Liver (tissue), 9 donors: ENCODE data around the gene GNG13. TPM values are rescaled to one million over a fixed set of nuclear protein-coding genes. Genes with fewer than 3 reads are reported as not detected.

ENCODE experiments used
- DNase-seq: peaks from one replicate; pipeline ENCODE4 v3.0.0-alpha.2; 2017; ENCODE audit warnings: low spot score
- H3K27ac ChIP-seq, 2 donors: one replicate each; pipeline ENCODE4 v1.7.0; 2013; ENCODE audit warnings: inconsistent platforms in 2 of 2, low read length in 2 of 2, control low read depth in 1 of 2, low read depth in 1 of 2, mild to moderate bottlenecking in 1 of 2
- H3K27me3 ChIP-seq, 4 donors: one replicate each; pipeline versions ENCODE4 v1.6.1 to v1.7.0; 2013; ENCODE audit warnings: low read length in 3 of 4, inconsistent platforms in 1 of 4, mild to moderate bottlenecking in 1 of 4, moderate library complexity in 1 of 4; ENCODE audit not compliant: control insufficient read depth in 4 of 4, insufficient read depth in 4 of 4
- H3K36me3 ChIP-seq, 4 donors: one replicate each; pipeline versions ENCODE4 v1.6.1 to v1.7.0; 2013; ENCODE audit warnings: low read length in 3 of 4, mild to moderate bottlenecking in 3 of 4, low read depth in 1 of 4, moderate library complexity in 1 of 4; ENCODE audit not compliant: control insufficient read depth in 4 of 4, insufficient read depth in 3 of 4
- H3K4me1 ChIP-seq, 4 donors: one replicate each; pipeline versions ENCODE4 v1.6.1 to v1.7.0; 2013; ENCODE audit warnings: low read length in 3 of 4, mild to moderate bottlenecking in 3 of 4, moderate library complexity in 1 of 4; ENCODE audit not compliant: control insufficient read depth in 4 of 4, insufficient read depth in 4 of 4
- H3K4me3 ChIP-seq, 3 donors: one replicate each; pipeline versions ENCODE4 v1.6.1 to v1.7.0; 2013; ENCODE audit warnings: low read length in 3 of 3, control low read depth in 1 of 3, low read depth in 1 of 3, mild to moderate bottlenecking in 1 of 3
- H3K9ac ChIP-seq, 2 donors: one replicate each; pipeline ENCODE4 v1.7.0; 2013; ENCODE audit warnings: low read length in 2 of 2, mild to moderate bottlenecking in 2 of 2, moderate library complexity in 2 of 2, control low read depth in 1 of 2, low read depth in 1 of 2
- H3K9me3 ChIP-seq, 4 donors: one replicate each; pipeline versions ENCODE4 v1.6.1 to v1.7.0; 2013; ENCODE audit warnings: low read length in 3 of 4; ENCODE audit not compliant: control insufficient read depth in 4 of 4
- CTCF ChIP-seq: fragments of 150-350 bp; IDR thresholded peaks from 2 replicates; pipeline ENCODE4 v1.5.1; 2017; ENCODE audit warnings: improper control_type of control experiment, low read depth, low read length; ENCODE audit not compliant: missing input control
- EGR1 ChIP-seq, 2 donors: IDR thresholded peaks; 2 replicates each; pipeline ENCODE4 v1.6.1; 2016 to 2018; ENCODE audit warnings: antibody characterized with exemption in 2 of 2, low read depth in 2 of 2
- FOXA2 ChIP-seq: IDR thresholded peaks from 2 replicates; pipeline ENCODE4 v1.6.1; 2016; ENCODE audit warnings: antibody characterized with exemption
- GABPA ChIP-seq, 2 donors: IDR thresholded peaks in 1 of 2; conservative IDR thresholded peaks in 1 of 2; 2 replicates each; pipeline ENCODE4 v1.6.1; 2016; ENCODE audit warnings: antibody characterized with exemption in 2 of 2, mild to moderate bottlenecking in 1 of 2, moderate library complexity in 1 of 2
- HNF4A ChIP-seq, 2 donors: conservative IDR thresholded peaks; 2 replicates each; pipeline ENCODE4 v1.6.1; 2016; ENCODE audit warnings: antibody characterized with exemption in 2 of 2, mild to moderate bottlenecking in 2 of 2
- HNF4G ChIP-seq: IDR thresholded peaks from 2 replicates; pipeline ENCODE4 v1.6.1; 2016; ENCODE audit warnings: antibody characterized with exemption
- NR2F2 ChIP-seq: IDR thresholded peaks from 2 replicates; pipeline ENCODE4 v1.6.1; 2016; ENCODE audit warnings: antibody characterized with exemption
- REST ChIP-seq: IDR thresholded peaks from 2 replicates; pipeline ENCODE4 v1.6.1; 2016; ENCODE audit warnings: antibody characterized with exemption, mild to moderate bottlenecking
- RXRA ChIP-seq, 2 donors: IDR thresholded peaks; 2 replicates each; pipeline ENCODE4 v1.6.1; 2017 to 2018; ENCODE audit warnings: antibody characterized with exemption in 2 of 2, mild to moderate bottlenecking in 1 of 2
- SP1 ChIP-seq: IDR thresholded peaks from 2 replicates; pipeline ENCODE4 v1.6.1; 2018; ENCODE audit warnings: antibody characterized with exemption, mild to moderate bottlenecking
- YY1 ChIP-seq: IDR thresholded peaks from 2 replicates; pipeline ENCODE4 v1.6.1; 2016; ENCODE audit warnings: antibody characterized with exemption, mild to moderate bottlenecking
- WGBS: extraction: QIAGEN DNeasy Blood & Tissue Kit; methylation state at CpG from one replicate; pipeline ENCODE4 v1.1.7; 2013; 5-methylcytosine and 5-hydroxymethylcytosine counted together
- polyA plus RNA-seq, 2 donors: library from polyadenylated mRNA; stranded (reverse) in 1 of 2; unstranded in 1 of 2; fragments of 200-250 nt in 1 of 2; fragments of >200 nt in 1 of 2; fragmentation: Nextera tagmentation in 1 of 2; extraction: Ambion mirVana in 1 of 2; gene quantifications; one replicate each; pipeline versions ENCODE4 v1.2.1 to v1.2.3, GENCODE V29; 2013 to 2015
- total RNA-seq, 2 donors: library from RNA; depleted of rRNA; stranded (reverse); fragments of >200 nt; gene quantifications; one replicate each; pipeline ENCODE4 v1.2.3, GENCODE V29; 2014
- TF ChIP-seq, protein P1 (sequence below): IDR thresholded peaks from 2 replicates; pipeline ENCODE4 v1.6.1; 2016; ENCODE audit warnings: antibody characterized with exemption
- donor health status: healthy.
- donor health status: healthy.
- donor health status: healthy.
- donor health status: healthy.
- donor health status: healthy.

GNG13 gene
- total and polyA plus RNA-seq, 4 donors, result not detected

GRCh38 chr16:828891-829290 is 28.4 kb upstream of the GNG13 start:
- no peak for DNase-seq
- no peak overlapping the region for H3K27ac ChIP-seq
- 83% methylated on average over 17 of the region's 17 CpGs for WGBS
- no peaks in the 10 kb centered on the region for H3K9me3 ChIP-seq
- H3K9ac ChIP-seq, result no peak overlapping the region
- H3K4me3 ChIP-seq, result no peak overlapping the region
- peaks cover 0 to 3% (median 0%) of the 10 kb centered on the region in 4 donors for H3K27me3 ChIP-seq
- H3K36me3 ChIP-seq, result no peaks in the 10 kb centered on the region
- no peaks in the 10 kb centered on the region for H3K4me1 ChIP-seq
- TF ChIP-seq GABPA (IDR thresholded peaks at IDR 0.05 in 1 of 2, conservative IDR thresholded peaks at IDR 0.05 in 1 of 2), result no peak
- TF ChIP-seq, protein P1, sequence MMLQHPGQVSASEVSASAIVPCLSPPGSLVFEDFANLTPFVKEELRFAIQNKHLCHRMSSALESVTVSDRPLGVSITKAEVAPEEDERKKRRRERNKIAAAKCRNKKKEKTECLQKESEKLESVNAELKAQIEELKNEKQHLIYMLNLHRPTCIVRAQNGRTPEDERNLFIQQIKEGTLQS, result no peak
- no peak for TF ChIP-seq EGR1 (IDR thresholded peaks at IDR 0.05; ENCODE audit: low read depth in 2 of 2)
- TF ChIP-seq NR2F2, result no peak
- no peak for TF ChIP-seq YY1
- no peak for TF ChIP-seq CTCF
- TF ChIP-seq FOXA2, result no peak
- no peak for TF ChIP-seq HNF4G
- no peak for TF ChIP-seq HNF4A (conservative IDR thresholded peaks at IDR 0.05)
- no peak for TF ChIP-seq RXRA (IDR thresholded peaks at IDR 0.05)

GRCh38 chr16:827513-827912 is 27.0 kb upstream of the GNG13 start:
- no peak overlapping the region for H3K27ac ChIP-seq
- no peak for DNase-seq
- H3K9me3 ChIP-seq, result no peaks in the 10 kb centered on the region
- H3K27me3 ChIP-seq, result peaks cover 0 to 3% (median 0%) of the 10 kb centered on the region in 4 donors
- H3K4me3 ChIP-seq, result no peak overlapping the region
- no peaks in the 10 kb centered on the region for H3K36me3 ChIP-seq
- no peak overlapping the region for H3K9ac ChIP-seq
- no peaks in the 10 kb centered on the region for H3K4me1 ChIP-seq
- WGBS, result 92% methylated on average over 24 of the region's 24 CpGs
- TF ChIP-seq REST, result no peak
- TF ChIP-seq, protein P1, result no peak
- no peak for TF ChIP-seq SP1
- no peak for TF ChIP-seq GABPA (IDR thresholded peaks at IDR 0.05 in 1 of 2, conservative IDR thresholded peaks at IDR 0.05 in 1 of 2)
- no peak for TF ChIP-seq HNF4A (conservative IDR thresholded peaks at IDR 0.05)
